HCEC 1CT (cell line): Measurements from ENCODE around the gene ADARB2.
"Not testable (repeated sequence)": the region's sequence is repeated elsewhere in the genome, so short reads cannot be mapped to it uniquely, and the experiment has no call there.

Source experiments
- DNase-seq: peaks from one replicate; pipeline ENCODE4 v3.0.0-alpha.2; 2017

The ADARB2 gene

GRCh38 chr10:1401071-1401965, 336.0 kb downstream of the ADARB2 start:
- no peak for DNase-seq

GRCh38 chr10:1400101-1401070, 336.9 kb downstream of the ADARB2 start:
- DNase-seq: no peak

GRCh38 chr10:1399431-1400100, 337.8 kb downstream of the ADARB2 start:
- no peak for DNase-seq

- DNase-seq: no peak
Observed at GRCh38 chr10:1398626-1399410, 338.5 kb downstream of the ADARB2 start.

GRCh38 chr10:1398116-1398515, 339.2 kb downstream of the ADARB2 start:
- DNase-seq: not testable (repeated sequence)

- no peak for DNase-seq
Observed at GRCh38 chr10:1396297-1396635, 341.1 kb downstream of the ADARB2 start.

GRCh38 chr10:1395481-1396296, 341.6 kb downstream of the ADARB2 start:
- no peak for DNase-seq

- DNase-seq: no peak
Observed at GRCh38 chr10:1395025-1395480, 342.3 kb downstream of the ADARB2 start.

GRCh38 chr10:1394155-1394912, 343.0 kb downstream of the ADARB2 start:
- DNase-seq: no peak

- no peak for DNase-seq
Observed at GRCh38 chr10:1393481-1393880, 343.8 kb downstream of the ADARB2 start.

- DNase-seq: no peak
Observed at GRCh38 chr10:1392127-1392526, 345.2 kb downstream of the ADARB2 start.

GRCh38 chr10:1390200-1390599, 347.1 kb downstream of the ADARB2 start:
- DNase-seq: no peak

GRCh38 chr10:1384026-1384425, 353.3 kb downstream of the ADARB2 start:
- no peak for DNase-seq

GRCh38 chr10:1382711-1383110, 354.6 kb downstream of the ADARB2 start:
- DNase-seq: no peak

GRCh38 chr10:1381339-1381738, 356.0 kb downstream of the ADARB2 start:
- DNase-seq: no peak

- DNase-seq: no peak
Observed at GRCh38 chr10:1380088-1380671, 357.1 kb downstream of the ADARB2 start.

GRCh38 chr10:1379601-1380000, 357.7 kb downstream of the ADARB2 start:
- DNase-seq: no peak

- no peak for DNase-seq
Observed at GRCh38 chr10:1378473-1378872, 358.9 kb downstream of the ADARB2 start.

GRCh38 chr10:1377740-1378397, 359.5 kb downstream of the ADARB2 start:
- no peak for DNase-seq

GRCh38 chr10:1377231-1377630, 360.1 kb downstream of the ADARB2 start:
- DNase-seq: no peak
